GM10266 (cell line): ENCODE results near the gene RAI14.

ENCODE experiments used
- DNase-seq: peaks from one replicate; pipeline ENCODE4 v3.0.0; 2012; ENCODE audit errors: extremely low spot score
- TF ChIP-seq, protein P1 (sequence below): IDR thresholded peaks from 2 replicates; pipeline ENCODE4 v1.5.1; 2012; ENCODE audit warnings: mild to moderate bottlenecking, low read depth; ENCODE audit not compliant: control insufficient read depth, insufficient read depth; ENCODE audit errors: missing control alignments

Gene RAI14

DNA sequence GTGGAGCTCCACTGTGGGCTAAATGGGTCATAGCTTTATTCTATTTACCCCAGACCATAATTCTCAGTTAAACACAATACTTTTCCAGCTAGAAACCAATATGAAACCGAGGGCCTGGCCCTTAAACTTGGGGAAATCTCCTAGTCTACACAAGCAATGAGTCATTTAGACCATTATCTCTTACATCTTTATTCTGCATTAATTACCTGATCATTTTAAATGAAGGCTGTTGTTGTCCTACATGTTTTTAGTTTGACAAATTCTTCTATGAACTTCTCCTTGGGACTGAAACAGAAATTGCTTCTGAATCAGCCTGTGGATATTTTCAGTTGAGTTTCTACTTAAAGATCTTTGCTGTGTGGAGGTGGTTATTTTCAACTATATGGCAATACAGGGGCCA lies 37.9 kb downstream of the RAI14 start:
- DNase-seq: no peak
- TF ChIP-seq, protein P1, sequence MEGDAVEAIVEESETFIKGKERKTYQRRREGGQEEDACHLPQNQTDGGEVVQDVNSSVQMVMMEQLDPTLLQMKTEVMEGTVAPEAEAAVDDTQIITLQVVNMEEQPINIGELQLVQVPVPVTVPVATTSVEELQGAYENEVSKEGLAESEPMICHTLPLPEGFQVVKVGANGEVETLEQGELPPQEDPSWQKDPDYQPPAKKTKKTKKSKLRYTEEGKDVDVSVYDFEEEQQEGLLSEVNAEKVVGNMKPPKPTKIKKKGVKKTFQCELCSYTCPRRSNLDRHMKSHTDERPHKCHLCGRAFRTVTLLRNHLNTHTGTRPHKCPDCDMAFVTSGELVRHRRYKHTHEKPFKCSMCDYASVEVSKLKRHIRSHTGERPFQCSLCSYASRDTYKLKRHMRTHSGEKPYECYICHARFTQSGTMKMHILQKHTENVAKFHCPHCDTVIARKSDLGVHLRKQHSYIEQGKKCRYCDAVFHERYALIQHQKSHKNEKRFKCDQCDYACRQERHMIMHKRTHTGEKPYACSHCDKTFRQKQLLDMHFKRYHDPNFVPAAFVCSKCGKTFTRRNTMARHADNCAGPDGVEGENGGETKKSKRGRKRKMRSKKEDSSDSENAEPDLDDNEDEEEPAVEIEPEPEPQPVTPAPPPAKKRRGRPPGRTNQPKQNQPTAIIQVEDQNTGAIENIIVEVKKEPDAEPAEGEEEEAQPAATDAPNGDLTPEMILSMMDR: no peak

DNA sequence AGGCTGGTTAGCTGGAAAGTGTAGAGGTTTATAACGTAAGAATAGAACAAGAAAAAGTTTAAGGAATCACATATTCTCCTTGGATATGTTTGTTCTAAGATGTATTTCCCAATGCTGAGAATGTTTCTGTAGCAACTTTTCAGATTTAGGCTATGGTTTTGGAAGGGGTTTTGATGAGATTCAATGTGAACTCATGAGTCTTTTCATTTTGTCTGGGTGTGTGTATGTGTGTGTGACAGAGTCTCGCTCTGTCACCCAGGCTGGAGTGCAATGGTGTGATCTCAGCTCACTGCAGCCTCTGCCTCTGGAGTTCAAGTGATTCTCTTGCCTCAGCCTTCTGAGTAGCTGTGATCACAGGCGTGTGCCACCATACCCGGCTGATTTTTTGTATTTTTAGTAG lies 38.6 kb downstream of the RAI14 start:
- DNase-seq: no peak
- TF ChIP-seq, protein P1: no peak

DNA sequence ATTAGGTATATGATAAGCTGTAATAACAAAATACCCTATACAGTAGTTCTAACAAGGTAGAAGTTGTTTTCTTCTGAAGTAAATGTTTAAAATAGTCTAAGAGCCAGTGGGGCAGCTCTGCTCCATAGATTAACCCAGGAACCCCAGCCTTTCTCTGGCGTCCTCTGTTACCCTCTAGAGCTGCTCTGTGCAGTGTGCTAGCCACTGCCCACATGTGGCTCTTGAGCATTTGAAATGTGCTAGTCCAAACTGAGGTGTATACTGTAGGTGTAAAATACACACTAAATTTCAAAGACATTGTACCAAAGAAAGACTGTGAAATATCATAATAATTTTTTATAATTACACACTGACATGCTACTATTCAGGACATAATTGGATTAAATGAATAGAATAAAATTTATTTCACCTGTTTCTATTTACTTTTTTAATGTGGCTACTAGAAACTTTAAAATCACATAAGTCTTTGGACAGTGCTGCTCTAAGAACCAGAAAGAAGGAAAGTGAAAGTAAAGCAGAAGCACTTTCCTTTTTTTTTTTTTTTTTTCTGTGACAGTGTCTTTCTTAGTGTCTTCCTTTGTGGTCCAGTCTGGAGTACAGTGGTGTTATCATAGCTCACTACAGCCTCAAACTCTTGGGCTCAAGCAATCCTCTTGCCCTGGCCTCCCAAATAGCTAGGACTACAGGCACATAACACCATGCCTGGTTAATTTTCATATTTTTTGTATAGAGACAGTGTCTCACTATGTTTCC lies 39.3 kb downstream of the RAI14 start:
- TF ChIP-seq, protein P1: no peak
- DNase-seq: no peak

DNA sequence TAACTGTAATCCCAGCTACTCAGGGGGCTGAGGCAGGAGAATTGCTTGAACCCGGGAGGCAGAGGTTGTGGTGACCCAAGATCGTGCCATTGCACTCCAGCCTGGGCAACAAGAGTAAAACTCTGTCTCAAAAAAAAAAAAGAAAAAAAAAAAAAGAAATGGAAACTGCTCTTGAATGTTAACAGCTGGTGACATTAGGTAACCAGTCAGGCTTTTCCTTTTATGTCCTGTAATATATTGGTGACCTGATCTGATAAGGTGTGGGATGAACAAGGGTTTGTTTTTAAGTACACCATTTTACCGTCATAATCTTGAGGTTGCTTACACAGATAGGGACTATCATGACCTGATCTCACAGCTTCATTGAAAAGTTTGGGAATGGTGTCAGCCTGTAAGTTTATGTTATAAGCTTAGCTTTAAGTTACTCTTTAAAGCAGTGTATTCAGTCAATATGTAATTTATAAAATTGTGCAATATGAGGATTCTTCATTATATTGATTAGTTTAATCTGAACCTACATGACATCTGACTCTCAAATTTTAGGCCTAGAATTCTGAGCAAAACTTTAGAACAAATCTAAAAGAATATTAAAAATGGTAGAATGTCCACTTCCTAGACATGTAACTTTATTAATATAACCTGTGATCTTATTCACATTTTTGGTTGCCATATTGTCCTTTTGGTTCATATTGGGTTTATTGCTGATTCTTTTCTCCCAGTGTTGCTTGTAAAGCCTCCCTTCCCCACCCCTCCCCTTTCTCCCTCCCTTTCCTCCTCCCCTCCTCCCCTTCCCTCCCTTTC lies 41.4 kb downstream of the RAI14 start:
- no peak for DNase-seq

DNA sequence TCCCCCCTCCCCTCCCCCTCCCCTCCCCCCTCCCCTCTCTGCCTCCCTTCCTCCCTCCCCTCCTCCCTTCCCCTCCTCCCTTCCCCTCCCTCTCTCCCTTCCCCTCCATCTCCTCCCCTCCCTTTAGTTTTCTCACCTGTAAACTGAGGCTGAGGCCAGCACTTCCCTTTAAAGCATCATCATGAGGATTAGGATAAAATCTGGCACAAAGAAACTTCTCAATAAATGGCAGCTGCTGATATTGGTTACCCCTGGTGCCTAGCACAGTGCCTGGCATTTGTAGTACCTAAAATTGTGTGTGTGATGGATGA lies 41.9 kb downstream of the RAI14 start:
- TF ChIP-seq, protein P1: no peak
- no peak for DNase-seq

More for the DNA sequence above, 41.4 kb downstream of the RAI14 start:
- TF ChIP-seq, protein P1: no peak

DNA sequence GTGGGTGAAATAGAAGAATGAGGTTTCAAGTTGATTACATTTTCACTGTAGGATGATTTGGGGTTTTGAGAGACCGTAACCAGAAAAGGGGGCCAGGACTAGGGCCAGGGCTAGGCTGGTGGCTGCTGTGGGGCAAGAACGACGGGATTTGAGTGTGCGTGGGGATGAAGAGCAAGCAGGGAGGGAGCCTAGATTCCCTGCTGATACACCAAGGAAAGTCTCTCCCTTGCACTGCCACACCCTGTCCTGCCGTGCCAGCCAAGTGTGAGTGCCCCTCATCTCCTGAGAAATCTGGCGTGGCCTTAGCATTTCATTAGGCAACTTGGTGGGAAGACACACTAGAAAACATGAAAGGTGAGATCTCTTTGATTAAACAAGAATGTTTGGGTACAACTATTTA lies 42.6 kb downstream of the RAI14 start:
- TF ChIP-seq, protein P1: no peak
- no peak for DNase-seq

DNA sequence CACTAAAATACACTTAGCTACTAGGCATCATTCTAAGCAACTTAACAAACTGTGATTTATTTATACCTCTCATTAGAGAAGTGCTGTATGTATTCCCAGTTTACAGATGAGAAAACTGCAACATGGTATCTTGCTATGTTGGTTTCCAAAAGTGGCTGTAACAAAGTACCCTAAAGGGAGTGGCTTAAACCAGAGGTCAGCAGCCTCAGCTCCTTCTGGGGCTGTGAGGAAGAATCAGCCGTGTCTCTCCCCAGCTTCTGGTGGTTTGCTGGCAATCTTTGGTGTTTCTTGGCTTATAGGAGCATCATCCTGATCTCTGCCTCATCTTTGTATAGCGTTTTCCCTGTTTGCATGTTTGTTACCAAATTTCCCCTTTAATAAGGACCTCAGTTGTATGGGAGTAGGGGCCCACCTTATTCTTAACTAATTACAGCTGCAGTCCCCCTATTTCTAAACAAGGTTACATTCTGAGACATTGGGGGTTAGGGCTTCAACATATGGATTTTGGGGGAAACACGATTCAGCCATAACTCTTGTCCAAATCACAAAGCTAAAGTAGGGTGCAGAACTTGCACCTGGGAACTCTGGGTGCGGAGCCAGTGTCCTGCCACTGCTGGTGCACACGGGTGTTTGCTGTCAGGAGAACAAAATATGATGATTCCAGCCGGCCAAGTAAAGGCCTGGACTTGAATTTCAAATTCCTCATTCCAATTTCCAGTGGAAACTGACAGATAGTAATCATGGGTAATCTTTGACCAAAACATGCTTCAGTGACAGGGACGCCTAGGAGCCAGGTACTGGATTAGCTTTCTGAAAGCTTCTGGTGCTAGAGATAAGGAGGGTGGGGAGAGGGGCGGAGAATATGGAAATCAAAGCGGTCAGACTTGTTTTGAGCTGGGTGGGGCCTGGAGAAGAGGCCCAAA lies 43.3 kb downstream of the RAI14 start:
- TF ChIP-seq, protein P1: no peak
- no peak for DNase-seq
